ENCODE data around the gene OR5H2.

Gene OR5H2

GRCh38 chr3:98262046-98262445, 20.3 kb upstream of the OR5H2 start:
- Histone ChIP-seq H3K4me2 (ENCODE audit: insufficient read depth, low read length) (no peak overlapping the region), H3K27ac (ENCODE audit: low read length) (no peak overlapping the region), H3K9ac (ENCODE audit: low read depth, low read length) (no peak overlapping the region), H3K4me3 (ENCODE audit: low read depth in 1 of 2, low read length in 2 of 2) (no peak overlapping the region), H3K4me1 (ENCODE audit: insufficient read depth, low read length) (no peaks in the 10 kb centered on the region), H3K79me2 (ENCODE audit: insufficient read depth, low read length) (no peaks in the 10 kb centered on the region), H4K20me1 (ENCODE audit: insufficient read depth, low read length) (no peaks in the 10 kb centered on the region), H3K27me3 (ENCODE audit: insufficient read depth, low read length, poor library complexity) (no peaks in the 10 kb centered on the region), H3K36me3 (ENCODE audit: insufficient read depth, low read length) (no peaks in the 10 kb centered on the region), H3K9me3 (ENCODE audit: insufficient read depth, low read length, severe bottlenecking) (no peaks in the 10 kb centered on the region), H2AFZ (ENCODE audit: low read depth, low read length) (no peak overlapping the region)
- no peak for ATAC-seq (ENCODE audit: insufficient read depth, low read depth)
- TF ChIP-seq EZH2 (IDR thresholded peaks at IDR 0.05; ENCODE audit: borderline replicate concordance, low read depth, low read length, severe bottlenecking), result no peak
- TF ChIP-seq, protein P1, sequence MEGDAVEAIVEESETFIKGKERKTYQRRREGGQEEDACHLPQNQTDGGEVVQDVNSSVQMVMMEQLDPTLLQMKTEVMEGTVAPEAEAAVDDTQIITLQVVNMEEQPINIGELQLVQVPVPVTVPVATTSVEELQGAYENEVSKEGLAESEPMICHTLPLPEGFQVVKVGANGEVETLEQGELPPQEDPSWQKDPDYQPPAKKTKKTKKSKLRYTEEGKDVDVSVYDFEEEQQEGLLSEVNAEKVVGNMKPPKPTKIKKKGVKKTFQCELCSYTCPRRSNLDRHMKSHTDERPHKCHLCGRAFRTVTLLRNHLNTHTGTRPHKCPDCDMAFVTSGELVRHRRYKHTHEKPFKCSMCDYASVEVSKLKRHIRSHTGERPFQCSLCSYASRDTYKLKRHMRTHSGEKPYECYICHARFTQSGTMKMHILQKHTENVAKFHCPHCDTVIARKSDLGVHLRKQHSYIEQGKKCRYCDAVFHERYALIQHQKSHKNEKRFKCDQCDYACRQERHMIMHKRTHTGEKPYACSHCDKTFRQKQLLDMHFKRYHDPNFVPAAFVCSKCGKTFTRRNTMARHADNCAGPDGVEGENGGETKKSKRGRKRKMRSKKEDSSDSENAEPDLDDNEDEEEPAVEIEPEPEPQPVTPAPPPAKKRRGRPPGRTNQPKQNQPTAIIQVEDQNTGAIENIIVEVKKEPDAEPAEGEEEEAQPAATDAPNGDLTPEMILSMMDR (IDR thresholded peaks at IDR 0.05; ENCODE audit: borderline replicate concordance, extremely low read depth, low read length, poor library complexity, severe bottlenecking), result no peak
- DNase-seq, result no peak

DNA sequence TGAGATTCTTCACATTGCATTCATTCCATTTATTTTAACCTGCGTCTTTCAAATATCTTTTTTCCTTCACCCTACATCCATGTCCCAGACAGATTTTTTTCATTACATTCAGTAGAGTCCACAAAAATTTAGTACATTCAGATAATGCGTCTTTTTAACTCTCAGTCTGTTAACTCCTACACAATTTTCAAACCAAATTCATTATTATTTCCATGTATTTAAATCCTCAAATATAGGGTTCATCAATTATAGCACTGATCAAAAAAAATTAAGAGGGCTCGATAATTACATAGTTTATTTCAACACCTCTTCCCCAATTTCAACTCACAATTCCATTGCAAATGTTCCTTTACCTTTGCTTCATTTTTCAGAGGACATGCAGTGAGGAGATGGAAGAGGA, 18.4 kb upstream of the OR5H2 start, which contains the start of gene OR5H6:
Gene OR5H6 (plus strand): TSS at position 301 of the 400 bp plus-strand sequence. CDS start 89 bp downstream, at position 390.
- Histone ChIP-seq H3K27me3 (ENCODE audit: insufficient read depth, low read length, poor library complexity) (no peaks in the 10 kb centered on the region), H3K9ac (ENCODE audit: low read depth, low read length) (no peak within 1 kb of the TSS), H2AFZ (ENCODE audit: low read depth, low read length) (no peak within 1 kb of the TSS), H3K27ac (ENCODE audit: low read length) (no peak within 1 kb of the TSS), H4K20me1 (ENCODE audit: insufficient read depth, low read length) (no peaks in the 10 kb centered on the region), H3K79me2 (ENCODE audit: insufficient read depth, low read length) (no peaks in the 10 kb centered on the region), H3K4me3 (ENCODE audit: low read depth in 1 of 2, low read length in 2 of 2) (no peak within 1 kb of the TSS), H3K36me3 (ENCODE audit: insufficient read depth, low read length) (no peaks in the 10 kb centered on the region), H3K9me3 (ENCODE audit: insufficient read depth, low read length, severe bottlenecking) (no peaks in the 10 kb centered on the region), H3K4me1 (ENCODE audit: insufficient read depth, low read length) (no peaks in the 10 kb centered on the region), H3K4me2 (ENCODE audit: insufficient read depth, low read length) (no peak within 1 kb of the TSS)
- DNase-seq (no peak), ATAC-seq (ENCODE audit: insufficient read depth, low read depth) (no peak)
- no peak for TF ChIP-seq EZH2 (IDR thresholded peaks at IDR 0.05; ENCODE audit: borderline replicate concordance, low read depth, low read length, severe bottlenecking)
- TF ChIP-seq, protein P1 (IDR thresholded peaks at IDR 0.05; ENCODE audit: borderline replicate concordance, extremely low read depth, low read length, poor library complexity, severe bottlenecking), result no peak

- H3K4me2 ChIP-seq (ENCODE audit: insufficient read depth, low read length), result no peak overlapping the region
- no peak for ATAC-seq (ENCODE audit: insufficient read depth, low read depth)
- H3K27me3 ChIP-seq (ENCODE audit: insufficient read depth, low read length, poor library complexity), result no peaks in the 10 kb centered on the region
- no peaks in the 10 kb centered on the region for H3K79me2 ChIP-seq (ENCODE audit: insufficient read depth, low read length)
- DNase-seq, result no peak
- no peaks in the 10 kb centered on the region for H3K36me3 ChIP-seq (ENCODE audit: insufficient read depth, low read length)
- no peak overlapping the region for H3K9ac ChIP-seq (ENCODE audit: low read depth, low read length)
- TF ChIP-seq, protein P1 (IDR thresholded peaks at IDR 0.05; ENCODE audit: borderline replicate concordance, extremely low read depth, low read length, poor library complexity, severe bottlenecking), result no peak
- no peak for TF ChIP-seq EZH2 (IDR thresholded peaks at IDR 0.05; ENCODE audit: borderline replicate concordance, low read depth, low read length, severe bottlenecking)
- H3K9me3 ChIP-seq (ENCODE audit: insufficient read depth, low read length, severe bottlenecking), result peaks cover 4% of the 10 kb centered on the region
- H3K4me3 ChIP-seq (ENCODE audit: low read depth in 1 of 2, low read length in 2 of 2), result no peak overlapping the region
- no peaks in the 10 kb centered on the region for H3K4me1 ChIP-seq (ENCODE audit: insufficient read depth, low read length)
- no peaks in the 10 kb centered on the region for H4K20me1 ChIP-seq (ENCODE audit: insufficient read depth, low read length)
- no peak overlapping the region for H2AFZ ChIP-seq (ENCODE audit: low read depth, low read length)
- no peak overlapping the region for H3K27ac ChIP-seq (ENCODE audit: low read length)
These were observed 12.5 kb upstream of the OR5H2 start for GRCh38 chr3:98269846-98270245.

DNA sequence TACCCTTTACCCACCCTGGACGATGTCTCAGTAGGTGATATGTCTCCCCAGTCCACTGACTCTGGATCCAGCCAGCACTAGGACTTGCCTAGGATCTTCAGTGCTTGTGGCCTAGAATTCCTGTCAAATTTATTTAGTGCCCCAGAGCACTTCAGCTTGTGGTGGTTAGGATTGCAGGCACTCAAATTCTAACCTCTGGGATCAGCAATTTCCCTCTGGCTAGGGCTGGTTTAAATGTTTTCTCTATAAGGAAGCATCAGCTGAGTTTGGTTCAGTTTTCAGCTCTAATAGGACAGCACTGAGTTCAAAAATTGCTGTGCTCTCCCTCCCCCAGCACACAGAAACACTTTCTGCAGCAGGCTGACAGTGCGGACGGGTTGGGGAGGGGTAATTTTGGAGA, 10.2 kb upstream of the OR5H2 start:
- H3K27me3 ChIP-seq (ENCODE audit: insufficient read depth, low read length, poor library complexity), result no peaks in the 10 kb centered on the region
- no peaks in the 10 kb centered on the region for H3K4me1 ChIP-seq (ENCODE audit: insufficient read depth, low read length)
- H3K4me3 ChIP-seq (ENCODE audit: low read depth in 1 of 2, low read length in 2 of 2), result no peak overlapping the region
- H3K36me3 ChIP-seq (ENCODE audit: insufficient read depth, low read length), result no peaks in the 10 kb centered on the region
- H3K79me2 ChIP-seq (ENCODE audit: insufficient read depth, low read length), result no peaks in the 10 kb centered on the region
- DNase-seq (no peak), ATAC-seq (ENCODE audit: insufficient read depth, low read depth) (no peak)
- no peak for TF ChIP-seq EZH2 (IDR thresholded peaks at IDR 0.05; ENCODE audit: borderline replicate concordance, low read depth, low read length, severe bottlenecking)
- TF ChIP-seq, protein P1 (IDR thresholded peaks at IDR 0.05; ENCODE audit: borderline replicate concordance, extremely low read depth, low read length, poor library complexity, severe bottlenecking), result no peak
- peaks cover 4% of the 10 kb centered on the region for H3K9me3 ChIP-seq (ENCODE audit: insufficient read depth, low read length, severe bottlenecking)
- H2AFZ ChIP-seq (ENCODE audit: low read depth, low read length), result no peak overlapping the region
- H3K9ac ChIP-seq (ENCODE audit: low read depth, low read length), result no peak overlapping the region
- H3K4me2 ChIP-seq (ENCODE audit: insufficient read depth, low read length), result no peak overlapping the region
- H4K20me1 ChIP-seq (ENCODE audit: insufficient read depth, low read length), result no peaks in the 10 kb centered on the region
- H3K27ac ChIP-seq (ENCODE audit: low read length), result no peak overlapping the region
